NCI-H2107 treated with DMSO at 0.1 percent for 48 hours (cell line): ENCODE measurements around the gene KCNA2.

Experiments
- DNase-seq: peaks from one replicate; lab custom pipeline; 2025; ENCODE audit not compliant: unreplicated experiment; lab: John Stamatoyannopoulos, UW

Gene KCNA2

GRCh38 chr1:110605901-110606656 lies at the start of gene KCNA2:
TSS of gene KCNA2 (minus strand) at chr1:110606358. CDS start at chr1:110604782, 1,576 bp downstream.
- DNase-seq: no peak

GRCh38 chr1:110650609-110651008 lies 44.5 kb upstream of the KCNA2 start:
- no peak for DNase-seq

- DNase-seq: no peak
These were observed 42.3 kb upstream of the KCNA2 start for GRCh38 chr1:110648417-110648816.

- peak; percentile 48 for DNase-seq
These were observed 41.2 kb upstream of the KCNA2 start for GRCh38 chr1:110647254-110647891.

GRCh38 chr1:110645821-110646735 lies 39.9 kb upstream of the KCNA2 start:
- DNase-seq: no peak

GRCh38 chr1:110645211-110645610 lies 39.1 kb upstream of the KCNA2 start:
- DNase-seq: no peak

- no peak for DNase-seq
These were observed 37.8 kb upstream of the KCNA2 start for GRCh38 chr1:110643879-110644472.

GRCh38 chr1:110639724-110640386 lies 33.7 kb upstream of the KCNA2 start:
- DNase-seq: no peak

- DNase-seq: no peak
These were observed 32.4 kb upstream of the KCNA2 start for GRCh38 chr1:110638556-110638955.

- no peak for DNase-seq
These were observed 31.9 kb upstream of the KCNA2 start for GRCh38 chr1:110638058-110638457.

GRCh38 chr1:110637475-110637874 lies 31.3 kb upstream of the KCNA2 start:
- DNase-seq: no peak

- DNase-seq: peak; percentile 78
These were observed 30.2 kb upstream of the KCNA2 start for GRCh38 chr1:110636149-110636935.

GRCh38 chr1:110635434-110635833 lies 29.3 kb upstream of the KCNA2 start:
- DNase-seq: no peak

GRCh38 chr1:110634455-110635311 lies 28.5 kb upstream of the KCNA2 start:
- DNase-seq: peak; percentile 50

GRCh38 chr1:110634086-110634454 lies 27.9 kb upstream of the KCNA2 start:
- no peak for DNase-seq

GRCh38 chr1:110633646-110634030 lies 27.5 kb upstream of the KCNA2 start:
- no peak for DNase-seq

GRCh38 chr1:110631836-110632620 lies 25.9 kb upstream of the KCNA2 start:
- no peak for DNase-seq
